ENCODE results near the gene PSPC1. TPM values are rescaled to one million over a fixed set of nuclear protein-coding genes. Genes with fewer than 3 reads are reported as not detected.
A peak's percentile ranks its signal among the peaks of the same experiment; 100 is the strongest.
"Not testable (repeated sequence)": the region's sequence is repeated elsewhere in the genome, so short reads cannot be mapped to it uniquely, and the experiment has no call there.

The PSPC1 gene
- total and polyA plus RNA-seq, 2 experiments from 2014 or later, result 29.2 to 78.4 TPM

- H3K4me3 ChIP-seq, result no peak overlapping the region
Observed at GRCh38 chr13:19713186-19713965, 69.4 kb downstream of the PSPC1 start.

DNA sequence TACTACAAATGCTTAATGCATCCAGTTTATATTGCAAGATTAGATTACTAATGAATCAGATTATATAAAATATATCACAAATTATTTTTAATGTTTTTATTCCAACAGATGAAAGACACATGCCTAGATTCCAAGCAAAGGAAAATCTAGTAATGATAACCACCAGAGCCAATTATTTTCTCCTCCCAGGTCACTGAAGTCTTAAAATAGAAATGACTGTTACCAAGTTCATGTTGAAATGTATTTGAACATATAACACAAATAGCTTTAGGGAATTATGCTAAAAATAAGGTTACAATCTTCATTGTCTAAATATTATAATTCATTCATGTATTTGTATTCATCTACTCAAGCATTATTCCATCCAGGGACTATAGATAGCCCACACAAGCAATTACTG is 73.0 kb downstream of the PSPC1 start:
- not testable (repeated sequence) for H3K27me3 ChIP-seq; H3K4me1 ChIP-seq (ENCODE audit: low read depth); DNase-seq (ENCODE audit: low read depth in 1 of 2, low spot score in 1 of 2); H3K36me3 ChIP-seq; H3K27ac ChIP-seq; H3K4me3 ChIP-seq; H3K9me3 ChIP-seq (ENCODE audit: low read depth)

More at GRCh38 chr13:19713186-19713965, 69.4 kb downstream of the PSPC1 start:
- Histone ChIP-seq H3K36me3 (peaks cover 12% of the 10 kb centered on the region), H3K9me3 (ENCODE audit: low read depth) (no peaks in the 10 kb centered on the region), H3K4me1 (ENCODE audit: low read depth) (no peaks in the 10 kb centered on the region), H3K27me3 (no peaks in the 10 kb centered on the region), H3K27ac (peak overlapping the region; percentile 33)
- DNase-seq (ENCODE audit: low read depth in 1 of 2, low spot score in 1 of 2), result peak; percentile 9 to 72
- TF ChIP-seq, protein P1, sequence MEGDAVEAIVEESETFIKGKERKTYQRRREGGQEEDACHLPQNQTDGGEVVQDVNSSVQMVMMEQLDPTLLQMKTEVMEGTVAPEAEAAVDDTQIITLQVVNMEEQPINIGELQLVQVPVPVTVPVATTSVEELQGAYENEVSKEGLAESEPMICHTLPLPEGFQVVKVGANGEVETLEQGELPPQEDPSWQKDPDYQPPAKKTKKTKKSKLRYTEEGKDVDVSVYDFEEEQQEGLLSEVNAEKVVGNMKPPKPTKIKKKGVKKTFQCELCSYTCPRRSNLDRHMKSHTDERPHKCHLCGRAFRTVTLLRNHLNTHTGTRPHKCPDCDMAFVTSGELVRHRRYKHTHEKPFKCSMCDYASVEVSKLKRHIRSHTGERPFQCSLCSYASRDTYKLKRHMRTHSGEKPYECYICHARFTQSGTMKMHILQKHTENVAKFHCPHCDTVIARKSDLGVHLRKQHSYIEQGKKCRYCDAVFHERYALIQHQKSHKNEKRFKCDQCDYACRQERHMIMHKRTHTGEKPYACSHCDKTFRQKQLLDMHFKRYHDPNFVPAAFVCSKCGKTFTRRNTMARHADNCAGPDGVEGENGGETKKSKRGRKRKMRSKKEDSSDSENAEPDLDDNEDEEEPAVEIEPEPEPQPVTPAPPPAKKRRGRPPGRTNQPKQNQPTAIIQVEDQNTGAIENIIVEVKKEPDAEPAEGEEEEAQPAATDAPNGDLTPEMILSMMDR (IDR thresholded peaks at IDR 0.05; ENCODE audit: low read depth, low read length), result no peak

- not testable (repeated sequence) for H3K9me3 ChIP-seq (ENCODE audit: low read depth); H3K27ac ChIP-seq; H3K4me3 ChIP-seq; H3K4me1 ChIP-seq (ENCODE audit: low read depth); H3K36me3 ChIP-seq; DNase-seq (ENCODE audit: low read depth in 1 of 2, low spot score in 1 of 2); H3K27me3 ChIP-seq
Observed at GRCh38 chr13:19709039-19709438, 73.7 kb downstream of the PSPC1 start.

GRCh38 chr13:19704256-19704655 is 78.5 kb downstream of the PSPC1 start:
- H3K4me3 ChIP-seq; H3K27ac ChIP-seq; DNase-seq (ENCODE audit: low read depth in 1 of 2, low spot score in 1 of 2); H3K9me3 ChIP-seq (ENCODE audit: low read depth); H3K4me1 ChIP-seq (ENCODE audit: low read depth); H3K27me3 ChIP-seq; H3K36me3 ChIP-seq: not testable (repeated sequence)

DNA sequence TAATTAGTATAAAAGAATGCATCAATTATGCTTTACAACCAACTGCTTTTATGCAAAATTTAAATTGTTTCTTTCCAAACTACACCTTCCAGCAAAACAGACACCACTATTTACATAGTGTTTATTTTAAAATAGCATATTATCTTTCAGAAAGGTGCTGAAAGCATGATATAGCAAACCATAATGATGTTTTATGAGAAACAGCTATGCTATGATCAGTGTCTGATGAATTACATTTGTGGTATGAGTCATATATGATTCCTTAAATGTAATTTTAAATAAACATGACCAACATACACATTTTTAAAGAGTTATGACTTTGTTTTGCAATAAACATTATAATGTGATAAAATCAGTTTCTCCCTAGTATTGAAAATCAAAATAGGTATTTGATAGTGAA is 81.1 kb downstream of the PSPC1 start:
- not testable (repeated sequence) for DNase-seq (ENCODE audit: low read depth in 1 of 2, low spot score in 1 of 2); H3K27me3 ChIP-seq; H3K9me3 ChIP-seq (ENCODE audit: low read depth); H3K4me3 ChIP-seq; H3K36me3 ChIP-seq; H3K4me1 ChIP-seq (ENCODE audit: low read depth); H3K27ac ChIP-seq

DNA sequence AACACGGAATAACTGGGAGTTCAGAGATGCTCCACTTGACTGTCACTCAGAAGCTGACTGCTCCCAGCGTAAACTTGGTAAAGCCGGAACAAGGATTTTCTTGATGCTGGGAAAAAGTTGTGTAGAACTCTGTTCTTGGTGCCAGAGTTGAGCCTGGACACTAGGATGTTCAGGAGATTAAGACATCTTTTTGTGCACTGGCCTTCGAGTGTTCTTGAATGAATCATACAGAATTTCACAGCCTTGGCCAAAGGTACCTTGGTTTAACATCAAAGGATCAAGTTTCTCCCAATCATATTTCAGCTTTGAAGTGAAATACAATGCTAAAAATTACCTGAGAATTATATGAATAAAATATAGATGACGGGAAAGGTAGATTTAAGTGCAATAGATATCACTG is 81.8 kb downstream of the PSPC1 start:
- H3K27me3 ChIP-seq; H3K9me3 ChIP-seq (ENCODE audit: low read depth); H3K27ac ChIP-seq; H3K36me3 ChIP-seq; DNase-seq (ENCODE audit: low read depth in 1 of 2, low spot score in 1 of 2); H3K4me1 ChIP-seq (ENCODE audit: low read depth); H3K4me3 ChIP-seq: not testable (repeated sequence)

DNA sequence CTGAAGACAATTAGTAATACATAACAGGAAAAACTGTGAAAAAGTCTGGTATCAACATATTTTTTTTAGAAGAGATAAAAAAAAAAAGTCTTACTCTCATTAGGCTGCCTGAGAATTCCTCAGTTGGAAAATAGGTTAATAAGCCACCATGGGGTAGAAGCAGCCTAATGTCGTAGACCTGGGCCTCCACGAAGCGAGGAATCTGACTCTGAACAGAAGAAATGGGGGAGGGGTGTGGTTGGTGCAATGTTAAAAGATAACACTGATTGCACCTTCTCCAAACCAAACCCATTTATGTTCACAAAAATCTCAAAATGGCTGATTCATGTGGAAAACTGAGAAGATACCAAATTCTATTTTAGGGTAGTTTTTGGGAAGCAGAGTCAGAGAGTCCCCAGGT is 86.9 kb downstream of the PSPC1 start:
- Histone ChIP-seq H3K27ac (no peak overlapping the region), H3K9me3 (ENCODE audit: low read depth) (no peaks in the 10 kb centered on the region), H3K27me3 (no peaks in the 10 kb centered on the region), H3K36me3 (no peaks in the 10 kb centered on the region), H3K4me1 (ENCODE audit: low read depth) (peaks cover 16% of the 10 kb centered on the region), H3K4me3 (no peak overlapping the region)
- TF ChIP-seq, protein P1 (IDR thresholded peaks at IDR 0.05; ENCODE audit: low read depth, low read length), result no peak
- peak in 1 of 2 donors; percentile 13 for DNase-seq (ENCODE audit: low read depth in 1 of 2, low spot score in 1 of 2)

DNA sequence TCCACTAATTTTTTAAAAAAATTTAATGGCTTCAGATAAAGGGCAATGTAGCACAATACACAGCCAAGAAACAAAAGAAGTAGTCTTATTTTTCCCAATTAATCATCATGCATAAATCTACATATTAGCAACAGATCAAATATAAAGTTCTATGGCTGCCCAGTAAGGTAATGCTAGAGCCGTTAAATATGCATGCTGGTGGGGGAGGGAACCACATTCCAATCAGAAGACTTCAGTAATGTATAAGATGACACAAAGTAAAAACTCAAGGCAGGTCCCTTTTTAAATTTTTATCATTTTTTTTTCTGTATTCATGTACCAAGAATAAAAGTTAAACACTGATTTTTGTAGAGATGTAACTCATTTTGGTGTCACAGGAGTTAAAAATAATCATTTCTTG is 87.3 kb downstream of the PSPC1 start:
- Histone ChIP-seq H3K27ac (no peak overlapping the region), H3K36me3 (no peaks in the 10 kb centered on the region), H3K4me3 (no peak overlapping the region), H3K4me1 (ENCODE audit: low read depth) (peaks cover 16% of the 10 kb centered on the region), H3K27me3 (no peaks in the 10 kb centered on the region), H3K9me3 (ENCODE audit: low read depth) (no peaks in the 10 kb centered on the region)
- DNase-seq (ENCODE audit: low read depth in 1 of 2, low spot score in 1 of 2), result no peak
- TF ChIP-seq, protein P1 (IDR thresholded peaks at IDR 0.05; ENCODE audit: low read depth, low read length), result no peak

DNA sequence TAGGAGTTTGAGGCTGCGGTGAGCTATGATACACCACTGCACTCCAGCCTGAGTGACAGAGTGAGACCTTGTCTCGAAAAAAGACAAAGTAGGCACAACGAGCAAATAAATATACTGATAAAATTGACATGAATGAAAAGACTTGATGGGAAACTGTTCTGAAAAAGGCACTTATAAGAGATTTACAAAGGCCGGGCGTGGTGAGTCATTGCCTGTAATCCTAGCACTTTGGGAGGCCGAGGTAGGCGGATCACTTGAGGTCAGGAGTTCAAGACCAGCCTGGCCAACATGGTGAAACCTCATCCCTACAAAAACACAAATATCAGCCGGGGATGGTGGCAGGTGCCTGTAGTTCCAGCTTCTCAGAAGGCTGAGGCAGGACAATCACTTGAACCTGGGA is 91.3 kb downstream of the PSPC1 start:
- not testable (repeated sequence) for H3K27ac ChIP-seq; H3K9me3 ChIP-seq (ENCODE audit: low read depth); H3K27me3 ChIP-seq; H3K36me3 ChIP-seq; H3K4me3 ChIP-seq; DNase-seq (ENCODE audit: low read depth in 1 of 2, low spot score in 1 of 2)
- H3K4me1 ChIP-seq (ENCODE audit: low read depth), result peaks cover 12% of the 10 kb centered on the region
